ENCODE data around the gene LMX1A.

DNA sequence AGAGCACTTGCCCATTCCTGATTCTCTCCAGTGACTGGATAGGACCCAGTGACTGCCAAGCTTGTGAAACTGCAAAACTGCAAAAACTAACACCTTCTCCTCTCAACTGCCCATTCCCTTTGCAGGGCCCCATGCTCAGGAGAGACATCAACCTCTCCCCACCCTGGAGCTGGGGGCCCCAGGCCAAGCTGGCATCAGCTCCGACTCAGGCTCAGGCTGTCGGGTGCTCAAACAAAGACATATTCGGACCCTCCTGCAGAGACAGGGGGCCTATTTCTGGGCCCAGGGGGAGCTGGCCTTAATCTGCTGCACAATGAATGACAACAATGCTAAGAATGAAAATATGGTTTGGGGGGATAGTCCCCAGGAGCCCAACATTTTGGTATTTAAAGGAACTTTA lies 11.8 kb downstream of the LMX1A start:
- no peak for TF ChIP-seq EP300 (IDR thresholded peaks at IDR 0.05)
- TF ChIP-seq, protein P1, sequence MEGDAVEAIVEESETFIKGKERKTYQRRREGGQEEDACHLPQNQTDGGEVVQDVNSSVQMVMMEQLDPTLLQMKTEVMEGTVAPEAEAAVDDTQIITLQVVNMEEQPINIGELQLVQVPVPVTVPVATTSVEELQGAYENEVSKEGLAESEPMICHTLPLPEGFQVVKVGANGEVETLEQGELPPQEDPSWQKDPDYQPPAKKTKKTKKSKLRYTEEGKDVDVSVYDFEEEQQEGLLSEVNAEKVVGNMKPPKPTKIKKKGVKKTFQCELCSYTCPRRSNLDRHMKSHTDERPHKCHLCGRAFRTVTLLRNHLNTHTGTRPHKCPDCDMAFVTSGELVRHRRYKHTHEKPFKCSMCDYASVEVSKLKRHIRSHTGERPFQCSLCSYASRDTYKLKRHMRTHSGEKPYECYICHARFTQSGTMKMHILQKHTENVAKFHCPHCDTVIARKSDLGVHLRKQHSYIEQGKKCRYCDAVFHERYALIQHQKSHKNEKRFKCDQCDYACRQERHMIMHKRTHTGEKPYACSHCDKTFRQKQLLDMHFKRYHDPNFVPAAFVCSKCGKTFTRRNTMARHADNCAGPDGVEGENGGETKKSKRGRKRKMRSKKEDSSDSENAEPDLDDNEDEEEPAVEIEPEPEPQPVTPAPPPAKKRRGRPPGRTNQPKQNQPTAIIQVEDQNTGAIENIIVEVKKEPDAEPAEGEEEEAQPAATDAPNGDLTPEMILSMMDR (IDR thresholded peaks at IDR 0.05): no peak
- no peak for TF ChIP-seq POLR2A (IDR thresholded peaks at IDR 0.05)

Measured in gastroesophageal sphincter (tissue), 3 donors.